ENCODE data around the gene GTSE1. TPM values are rescaled to one million over a fixed set of nuclear protein-coding genes. Genes with fewer than 3 reads are reported as not detected.
"Not testable (repeated sequence)": the region's sequence is repeated elsewhere in the genome, so short reads cannot be mapped to it uniquely, and the experiment has no call there.

GTSE1 gene, protein sequence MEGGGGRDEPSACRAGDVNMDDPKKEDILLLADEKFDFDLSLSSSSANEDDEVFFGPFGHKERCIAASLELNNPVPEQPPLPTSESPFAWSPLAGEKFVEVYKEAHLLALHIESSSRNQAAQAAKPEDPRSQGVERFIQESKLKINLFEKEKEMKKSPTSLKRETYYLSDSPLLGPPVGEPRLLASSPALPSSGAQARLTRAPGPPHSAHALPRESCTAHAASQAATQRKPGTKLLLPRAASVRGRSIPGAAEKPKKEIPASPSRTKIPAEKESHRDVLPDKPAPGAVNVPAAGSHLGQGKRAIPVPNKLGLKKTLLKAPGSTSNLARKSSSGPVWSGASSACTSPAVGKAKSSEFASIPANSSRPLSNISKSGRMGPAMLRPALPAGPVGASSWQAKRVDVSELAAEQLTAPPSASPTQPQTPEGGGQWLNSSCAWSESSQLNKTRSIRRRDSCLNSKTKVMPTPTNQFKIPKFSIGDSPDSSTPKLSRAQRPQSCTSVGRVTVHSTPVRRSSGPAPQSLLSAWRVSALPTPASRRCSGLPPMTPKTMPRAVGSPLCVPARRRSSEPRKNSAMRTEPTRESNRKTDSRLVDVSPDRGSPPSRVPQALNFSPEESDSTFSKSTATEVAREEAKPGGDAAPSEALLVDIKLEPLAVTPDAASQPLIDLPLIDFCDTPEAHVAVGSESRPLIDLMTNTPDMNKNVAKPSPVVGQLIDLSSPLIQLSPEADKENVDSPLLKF
- 7.9 TPM for polyA plus RNA-seq (ENCODE audit: insufficient read length)

DNA sequence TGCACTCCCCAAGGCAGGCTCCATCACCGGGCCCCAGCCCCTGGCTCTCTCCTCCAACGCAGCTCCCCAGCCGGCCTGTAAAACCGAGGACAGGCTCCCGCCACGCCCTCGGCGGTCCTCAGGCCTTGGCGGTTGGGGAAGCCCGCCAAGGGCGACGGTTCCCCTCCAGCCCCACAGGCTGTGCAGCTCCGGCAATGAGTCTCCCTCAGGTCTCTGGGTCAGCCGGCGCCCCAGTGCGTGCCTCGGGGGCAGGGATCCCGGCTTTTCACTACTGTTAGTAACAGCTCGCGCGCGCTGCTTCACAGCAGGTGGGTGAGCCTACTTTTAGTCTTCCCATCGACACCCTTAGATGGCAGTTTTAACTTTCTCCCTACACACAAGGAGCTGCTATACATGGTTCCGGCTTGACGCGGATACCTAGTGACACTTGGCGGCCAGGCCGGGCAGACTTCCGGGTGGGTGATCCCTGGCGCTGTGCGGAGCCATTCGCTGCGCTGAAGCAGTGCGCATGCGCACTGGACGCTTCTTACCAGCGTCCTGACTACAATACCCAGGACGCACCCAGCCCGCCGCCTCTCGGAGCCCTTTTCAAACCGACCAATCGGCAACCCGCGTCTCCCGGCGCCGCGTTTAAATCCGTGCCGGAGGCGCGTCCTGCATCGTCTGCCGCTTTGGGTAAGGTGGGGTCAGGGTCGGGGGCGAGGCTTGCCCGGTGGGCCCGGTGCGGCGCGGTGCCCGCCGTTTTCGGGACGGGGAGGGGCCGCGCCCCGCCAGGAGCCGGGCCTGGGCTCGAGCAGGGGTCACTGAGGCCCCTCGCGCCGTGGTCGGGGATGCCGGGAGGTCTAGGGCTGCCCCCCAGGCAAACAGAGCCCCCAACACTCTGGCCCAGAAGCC lies at the start of gene GTSE1:
GTSE1 (plus strand) TSS at position 614 of the 894 bp plus-strand sequence. CDS start 531 bp downstream, outside the sequence.
- DNase-seq, result peak; percentile 99

DNA sequence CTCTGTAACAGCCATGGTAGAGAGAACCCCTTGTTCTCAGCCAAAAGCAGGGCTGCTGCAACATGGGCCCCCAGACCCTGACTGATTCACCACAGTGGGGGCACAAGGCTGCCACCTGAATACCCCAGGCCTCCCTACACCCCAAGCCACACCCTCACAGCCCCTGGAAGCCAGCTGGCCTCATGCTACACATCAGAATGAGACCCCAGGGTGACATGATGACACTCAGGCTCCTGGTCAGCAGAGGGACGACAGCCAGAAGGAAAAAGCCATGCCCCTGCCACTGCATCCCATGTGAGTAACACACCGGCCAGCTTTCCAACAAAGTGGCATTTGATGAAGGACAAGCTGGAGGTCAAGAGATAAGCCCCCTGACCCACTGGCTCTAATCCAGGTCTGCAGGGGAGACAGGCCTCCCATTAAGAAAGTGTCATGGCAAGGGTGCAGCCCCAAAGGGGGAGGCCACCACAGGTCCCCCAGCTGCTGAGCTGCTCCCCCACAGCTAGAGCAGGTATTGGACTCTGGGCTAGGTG lies 49.2 kb upstream of the GTSE1 start:
- no peak for DNase-seq

DNA sequence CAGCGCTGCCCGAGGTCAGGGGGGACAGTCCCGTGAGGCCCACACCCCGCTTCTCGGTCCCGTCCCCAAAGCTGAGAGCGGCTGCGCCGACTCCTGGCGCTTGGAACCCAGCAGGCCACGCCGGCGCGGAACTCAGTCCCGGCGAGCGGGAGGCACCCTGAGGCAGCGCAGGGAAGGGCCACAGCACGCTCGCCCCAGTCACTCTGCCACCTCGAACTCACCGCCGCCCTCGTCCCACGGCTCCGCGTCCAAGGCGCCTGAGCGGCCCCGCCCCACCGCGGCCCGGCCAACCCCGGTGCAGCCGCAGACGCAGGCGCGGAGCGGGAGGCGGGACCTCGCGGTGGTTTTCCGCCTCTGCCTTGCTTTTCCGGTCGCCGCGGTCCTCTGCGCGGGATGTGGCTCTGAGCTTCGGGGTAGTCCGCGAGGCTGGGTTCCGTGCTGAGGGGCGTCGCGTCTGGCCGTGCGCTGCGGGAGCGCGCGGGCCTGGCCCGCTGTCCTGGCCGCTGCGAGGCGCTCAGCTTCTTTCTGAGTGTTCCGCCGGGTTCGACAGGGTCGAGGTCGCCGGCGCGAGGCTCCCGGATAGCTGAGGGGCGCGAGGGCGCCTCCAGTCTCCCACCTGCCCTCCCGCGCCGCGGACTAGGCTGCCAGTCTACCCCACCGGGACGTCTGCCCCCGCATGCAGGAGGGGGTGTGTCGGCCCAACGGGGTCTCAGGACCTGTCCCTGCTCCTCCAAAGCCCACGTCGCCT lies 46.5 kb upstream of the GTSE1 start, which contains the start of gene CDPF1:
CDPF1 (minus strand) TSS at position 259 of the 748 bp plus-strand sequence. CDS start 2,009 bp downstream, outside the sequence.
- DNase-seq, result peak; percentile 92

DNA sequence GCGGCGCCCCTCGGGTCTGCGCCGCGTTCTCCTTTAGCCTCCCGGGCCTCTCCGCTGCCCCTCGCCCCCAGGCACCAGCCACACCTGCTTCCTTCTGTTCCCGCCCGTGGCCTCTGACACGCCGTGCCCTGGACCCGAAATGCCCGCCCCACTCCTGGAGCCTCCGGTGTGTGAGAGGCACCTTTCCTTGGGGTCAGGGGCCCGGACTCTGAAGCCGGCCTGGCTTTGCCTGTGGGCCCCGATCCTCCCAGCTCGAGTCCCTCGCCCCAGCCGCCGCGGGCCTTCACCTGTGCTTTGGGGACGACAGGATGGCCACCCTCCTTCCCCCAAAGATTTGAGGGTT lies 45.9 kb upstream of the GTSE1 start:
- DNase-seq, result no peak

DNA sequence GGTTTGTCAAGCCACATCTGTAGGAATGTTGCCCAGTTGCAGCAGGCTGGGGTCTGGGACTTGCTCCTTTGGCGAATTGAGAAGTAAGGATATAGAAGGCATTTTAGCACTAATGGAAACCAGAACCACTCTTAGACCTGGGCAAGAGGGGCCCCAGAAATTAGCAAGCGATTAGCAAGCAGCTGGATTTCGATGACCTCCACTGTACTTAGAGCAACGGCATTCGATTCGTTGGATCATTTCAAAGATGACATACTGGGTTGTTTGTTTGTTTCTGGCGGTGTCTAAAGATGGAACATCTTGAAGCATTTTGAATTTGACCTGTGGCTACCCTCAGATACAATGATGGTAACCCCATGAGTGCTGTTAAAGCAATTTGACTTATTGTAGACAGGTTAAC lies 45.4 kb upstream of the GTSE1 start:
- DNase-seq, result no peak

DNA sequence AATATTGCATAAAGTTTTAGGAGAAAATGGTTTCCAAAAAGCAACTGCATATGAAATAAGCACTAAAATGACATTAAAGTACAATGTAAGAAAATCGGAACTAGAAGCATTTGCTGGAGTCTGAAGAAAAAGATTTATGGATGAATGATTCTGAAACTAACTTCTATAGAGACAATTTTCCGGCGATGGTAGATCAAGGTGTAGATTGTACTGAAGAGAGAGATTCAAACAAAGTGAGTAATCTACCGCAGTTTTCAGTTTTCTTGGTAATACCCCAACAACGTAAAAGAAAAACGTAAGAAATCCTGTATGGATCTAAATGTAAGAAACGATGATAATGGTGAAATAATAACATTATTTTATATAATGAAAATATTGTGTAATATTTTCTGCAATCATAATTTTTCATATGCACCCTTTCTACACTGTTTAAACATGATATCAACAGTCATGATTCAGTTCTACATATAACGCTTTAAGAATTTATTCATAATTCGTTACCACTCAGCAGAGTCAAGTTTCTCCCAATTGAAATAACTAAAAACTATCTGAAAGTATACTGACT lies 44.8 kb upstream of the GTSE1 start:
- DNase-seq, result no peak

DNA sequence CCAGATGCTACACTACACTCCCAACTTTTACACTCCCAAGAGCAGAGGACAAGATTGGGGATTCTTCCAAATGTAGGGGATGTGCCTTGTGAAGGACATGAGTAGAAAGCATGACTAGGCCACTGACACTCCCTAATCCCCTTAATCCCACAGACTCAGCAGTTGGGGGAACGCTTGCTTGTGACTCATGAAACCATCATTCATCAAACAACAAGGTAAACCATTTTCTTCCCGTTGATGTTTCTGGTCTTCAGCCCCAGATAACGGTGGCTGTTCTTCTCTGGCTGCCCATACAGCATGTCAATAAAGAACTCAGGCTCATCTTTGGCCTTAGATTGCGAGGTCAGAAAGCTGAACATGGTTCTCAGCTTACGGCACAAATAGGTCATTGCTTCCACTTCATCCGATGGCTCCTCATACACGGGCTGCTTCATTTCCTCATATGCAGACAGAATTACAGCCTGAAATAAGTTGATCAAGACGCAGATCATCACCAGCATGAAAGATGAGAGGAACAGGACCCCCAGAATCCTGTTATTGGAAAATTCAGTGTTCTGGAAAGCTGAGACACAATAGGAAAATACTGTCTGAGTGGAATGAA lies 40.2 kb upstream of the GTSE1 start:
- no peak for DNase-seq

DNA sequence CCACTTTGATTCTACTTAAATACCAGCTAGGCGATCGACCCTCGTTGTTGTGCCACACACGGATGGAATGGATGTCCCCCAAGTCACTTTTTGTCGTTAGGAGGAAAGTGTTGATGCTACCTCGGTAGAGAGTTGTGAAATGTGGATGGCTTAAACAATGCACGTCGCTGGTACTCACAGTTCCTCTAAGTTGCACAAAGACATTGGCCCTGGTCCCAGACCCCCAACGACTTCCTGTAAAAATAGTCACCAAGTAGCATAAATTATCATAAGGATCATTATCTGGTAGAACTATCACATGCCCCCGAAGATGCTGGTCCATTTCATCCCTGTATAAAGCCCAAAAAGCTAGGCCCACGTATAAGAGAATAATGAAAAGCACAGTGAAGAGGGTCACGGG lies 37.3 kb upstream of the GTSE1 start:
- no peak for DNase-seq

DNA sequence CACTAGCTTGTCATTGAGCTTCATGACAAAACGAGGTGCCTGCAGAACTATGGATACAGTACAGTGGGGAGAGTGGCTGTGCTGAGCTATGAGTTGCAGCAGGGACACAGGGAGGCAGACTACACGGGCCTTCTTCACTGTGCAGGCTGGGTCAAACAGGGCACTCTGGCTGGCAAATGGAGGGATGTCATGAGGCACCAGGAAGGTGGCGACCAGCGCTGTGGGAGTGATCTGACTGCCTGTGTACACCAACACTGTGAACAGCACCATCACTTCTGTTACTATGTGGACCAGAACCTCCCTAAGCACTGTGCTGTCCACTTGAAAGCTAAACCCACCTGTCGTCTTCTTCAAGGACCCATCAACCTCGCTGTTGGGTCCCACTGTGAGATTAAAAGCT lies 36.6 kb upstream of the GTSE1 start:
- DNase-seq, result no peak

DNA sequence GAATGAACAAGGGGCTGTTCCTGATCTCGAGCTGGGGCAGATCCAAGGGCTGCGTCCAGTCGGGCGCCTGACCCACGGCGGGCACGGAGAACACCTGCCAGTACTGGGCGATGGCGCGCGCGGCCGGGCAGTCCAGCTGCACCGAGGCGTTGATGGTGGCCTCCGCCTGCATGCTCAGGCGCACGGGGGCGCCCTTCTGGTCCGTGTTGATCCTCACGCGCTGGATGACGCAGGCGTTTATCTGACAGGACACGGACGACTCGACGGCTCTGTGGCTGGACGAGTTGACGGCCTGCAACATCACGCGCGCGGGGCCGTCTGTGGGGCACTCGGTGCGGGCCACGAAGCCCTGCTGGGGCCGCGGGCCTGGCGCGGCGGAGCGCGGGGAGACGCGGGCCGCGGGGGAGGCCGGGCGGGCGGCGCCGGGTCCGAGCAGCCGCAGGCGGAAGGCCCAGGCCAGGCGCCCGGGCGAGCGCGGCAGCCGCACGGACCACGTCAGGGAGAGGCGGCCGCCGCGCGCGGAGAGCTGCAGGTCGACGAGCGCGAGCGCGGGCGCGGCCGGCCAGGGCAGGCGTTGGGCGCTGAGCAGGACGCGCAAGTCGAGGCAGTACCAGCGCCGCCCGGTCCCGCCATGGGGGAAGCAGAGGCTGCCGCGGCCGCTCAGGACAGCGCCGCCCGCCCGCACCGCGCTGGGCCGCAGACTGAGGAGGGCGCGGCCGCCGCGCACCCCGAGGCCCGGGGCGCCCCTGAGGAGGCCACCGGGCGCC lies 34.0 kb upstream of the GTSE1 start:
- DNase-seq, result no peak

DNA sequence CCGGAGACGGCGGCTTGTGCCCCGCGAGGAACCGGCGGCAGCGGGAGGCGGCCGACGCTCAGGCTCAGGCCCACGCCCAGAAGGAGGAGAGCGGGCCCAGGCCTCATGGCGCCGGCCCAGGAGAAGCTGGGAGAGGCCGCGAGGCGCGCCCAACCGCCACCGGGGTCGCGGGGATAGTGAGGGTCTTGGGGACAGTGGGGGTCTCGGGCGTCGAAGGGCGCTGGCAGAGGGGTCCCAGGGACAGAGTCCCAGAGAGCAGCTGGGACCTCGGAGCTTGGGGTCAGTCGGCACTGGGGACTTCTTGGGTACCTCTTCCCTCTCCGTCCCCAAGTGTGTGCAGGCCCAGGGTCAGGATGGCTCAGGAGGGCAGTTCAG lies 33.5 kb upstream of the GTSE1 start, which contains the start of gene PKDREJ:
PKDREJ (minus strand) TSS at position 128 of the 375 bp plus-strand sequence; CDS start at position 107, 21 bp downstream.
- no peak for DNase-seq

DNA sequence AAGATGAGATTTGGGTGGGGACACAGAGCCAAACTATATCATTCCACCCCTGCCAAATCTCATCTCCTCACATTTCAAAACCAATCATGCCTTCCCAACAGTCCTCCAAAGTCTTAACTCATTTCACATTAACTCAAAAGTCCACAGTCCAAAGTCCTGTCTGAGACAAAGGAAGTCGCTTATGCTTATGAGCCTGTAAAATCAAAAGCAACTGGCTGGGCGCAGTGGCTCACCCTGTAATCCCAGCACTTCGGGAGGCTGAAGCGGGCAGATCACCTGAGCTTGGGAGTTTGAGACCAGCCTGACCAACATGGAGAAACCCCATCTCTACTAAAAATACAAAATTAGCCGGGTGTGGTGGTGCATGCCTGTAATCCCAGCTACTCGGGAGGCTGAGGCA lies 32.1 kb upstream of the GTSE1 start:
- DNase-seq, result not testable (repeated sequence)

DNA sequence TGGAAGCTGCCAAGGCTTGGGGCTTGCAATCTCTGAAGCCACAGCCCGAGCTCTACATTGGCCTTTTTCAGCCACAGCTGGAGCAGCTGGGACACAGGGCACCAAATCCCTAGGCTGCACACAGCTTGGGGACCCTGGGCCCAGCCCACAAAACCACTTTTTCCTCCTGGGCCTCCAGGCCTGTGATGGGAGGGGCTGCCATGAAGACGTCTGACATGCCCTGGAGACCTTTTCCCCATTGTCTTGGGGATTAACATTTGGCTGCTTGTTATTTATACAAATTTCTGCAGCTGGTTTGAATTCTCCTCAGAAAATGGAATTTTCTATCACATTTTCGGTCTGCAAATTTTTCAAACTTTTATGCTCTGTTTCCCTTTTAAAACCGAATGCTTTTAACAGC lies 31.0 kb upstream of the GTSE1 start:
- not testable (repeated sequence) for DNase-seq

DNA sequence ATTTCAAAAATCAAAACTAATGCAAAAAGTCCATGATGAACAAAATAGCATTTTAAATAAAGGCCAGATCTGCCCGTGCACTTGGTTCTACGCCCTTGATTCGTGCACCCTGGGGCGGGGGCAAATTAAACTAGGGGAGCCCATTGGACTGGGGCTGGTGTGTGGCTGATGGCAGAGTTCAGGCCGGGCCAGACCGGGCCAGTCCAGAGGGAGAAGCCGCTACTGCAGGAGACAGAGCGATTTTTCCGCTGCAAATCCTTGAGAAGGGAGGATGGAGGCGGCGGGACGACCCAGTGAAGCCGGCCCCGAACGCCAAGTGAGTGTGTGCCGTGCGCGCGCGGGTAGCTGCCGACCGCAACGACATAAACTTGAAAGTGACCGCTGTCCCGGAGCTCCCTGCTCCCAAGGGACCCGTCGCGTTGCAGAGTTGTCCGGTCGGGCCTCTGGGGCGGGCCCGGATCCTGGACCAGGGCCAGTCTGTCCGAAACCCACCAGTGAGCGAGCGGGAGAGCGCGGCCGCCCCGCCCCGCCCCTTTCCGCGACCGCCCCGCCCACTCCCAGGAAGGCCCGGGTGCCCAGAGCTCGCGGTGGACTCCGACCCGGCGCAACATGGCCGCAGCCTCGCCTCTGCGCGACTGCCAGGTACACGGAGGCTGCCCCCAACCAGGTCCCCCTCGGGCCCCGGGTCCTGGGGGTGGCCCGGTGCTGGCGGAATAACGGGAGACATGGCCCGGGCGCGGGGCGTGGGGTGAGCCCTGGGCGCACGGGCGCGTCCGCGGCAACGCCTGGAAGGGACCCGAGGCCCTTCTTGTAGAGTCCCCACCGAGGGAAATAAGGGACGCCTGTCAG lies 29.0 kb upstream of the GTSE1 start, which contains the start of gene TTC38:
TTC38 (plus strand) TSS at position 578 of the 849 bp plus-strand sequence; CDS start at position 610, 32 bp downstream.
- peak; percentile 89 for DNase-seq

DNA sequence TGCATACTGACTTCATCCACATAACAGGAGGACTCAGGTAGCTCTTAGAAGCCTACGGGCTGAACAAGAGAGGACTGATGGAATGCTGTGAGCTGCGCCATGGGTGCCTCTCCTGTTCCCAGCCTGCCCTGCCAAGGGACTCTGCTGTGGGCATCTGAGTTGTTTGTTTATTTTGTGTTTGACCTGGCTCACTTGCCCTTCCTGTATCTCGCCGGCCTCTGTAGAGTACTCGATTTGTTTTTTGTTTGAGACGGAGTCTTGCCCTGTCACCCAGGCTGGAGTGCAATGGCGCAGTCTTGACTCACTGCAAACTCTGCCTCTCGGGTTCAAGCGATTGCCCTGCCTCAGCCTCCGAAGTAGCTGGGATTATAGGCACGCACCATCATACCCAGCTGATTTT lies 27.1 kb upstream of the GTSE1 start:
- DNase-seq, result no peak

DNA sequence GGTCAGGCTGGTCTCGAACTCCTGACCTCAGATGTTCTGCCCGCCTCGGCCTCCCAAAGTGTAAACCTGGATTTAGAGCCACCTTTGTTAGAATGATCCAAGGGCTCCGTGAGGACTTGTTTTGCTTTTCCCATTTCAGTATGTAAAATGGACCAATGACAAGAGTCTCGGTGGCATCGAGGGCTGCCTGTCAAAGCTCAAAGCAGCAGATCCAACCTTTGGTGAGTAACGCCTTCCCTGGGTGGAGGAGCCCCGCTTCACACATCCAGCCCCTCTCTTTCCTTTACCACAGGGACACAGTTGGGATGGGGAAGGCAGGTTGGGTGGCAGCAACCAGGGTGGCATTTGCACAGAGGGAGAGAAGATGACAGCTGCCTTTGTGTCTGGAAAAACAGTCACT lies 24.5 kb upstream of the GTSE1 start:
- DNase-seq, result no peak

DNA sequence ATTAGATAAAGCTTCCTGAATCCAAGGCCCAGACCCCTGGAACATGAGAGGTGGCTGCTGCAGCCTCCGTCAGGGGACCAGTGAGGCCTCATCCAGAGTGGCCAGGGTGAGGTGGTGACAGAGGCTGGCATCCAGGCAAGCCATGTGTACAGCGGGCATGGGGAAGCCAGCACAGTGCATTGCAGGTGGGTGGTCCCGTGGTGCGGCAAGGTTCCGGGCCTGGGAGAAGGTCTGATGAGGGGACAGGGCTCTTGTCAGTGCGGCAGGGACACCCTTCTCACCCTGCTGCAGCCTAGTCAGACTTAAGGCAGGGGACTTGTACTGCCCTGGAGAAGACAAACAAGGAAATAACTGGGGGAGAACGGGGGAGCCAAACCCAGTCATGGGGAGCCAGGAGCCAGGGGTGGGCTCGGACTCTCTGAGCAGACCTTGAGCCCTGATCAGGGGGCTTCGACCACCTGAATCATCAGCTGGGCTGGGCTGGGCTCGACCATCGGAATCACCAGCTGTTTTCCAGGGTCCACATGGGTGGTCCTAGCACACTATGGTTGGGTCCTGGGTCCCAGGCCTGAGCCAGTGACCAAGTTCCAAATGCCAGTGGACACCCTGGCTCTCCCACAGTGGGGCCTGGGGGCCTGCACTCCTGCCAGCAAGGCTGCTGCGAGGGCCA lies 23.8 kb upstream of the GTSE1 start:
- no peak for DNase-seq

DNA sequence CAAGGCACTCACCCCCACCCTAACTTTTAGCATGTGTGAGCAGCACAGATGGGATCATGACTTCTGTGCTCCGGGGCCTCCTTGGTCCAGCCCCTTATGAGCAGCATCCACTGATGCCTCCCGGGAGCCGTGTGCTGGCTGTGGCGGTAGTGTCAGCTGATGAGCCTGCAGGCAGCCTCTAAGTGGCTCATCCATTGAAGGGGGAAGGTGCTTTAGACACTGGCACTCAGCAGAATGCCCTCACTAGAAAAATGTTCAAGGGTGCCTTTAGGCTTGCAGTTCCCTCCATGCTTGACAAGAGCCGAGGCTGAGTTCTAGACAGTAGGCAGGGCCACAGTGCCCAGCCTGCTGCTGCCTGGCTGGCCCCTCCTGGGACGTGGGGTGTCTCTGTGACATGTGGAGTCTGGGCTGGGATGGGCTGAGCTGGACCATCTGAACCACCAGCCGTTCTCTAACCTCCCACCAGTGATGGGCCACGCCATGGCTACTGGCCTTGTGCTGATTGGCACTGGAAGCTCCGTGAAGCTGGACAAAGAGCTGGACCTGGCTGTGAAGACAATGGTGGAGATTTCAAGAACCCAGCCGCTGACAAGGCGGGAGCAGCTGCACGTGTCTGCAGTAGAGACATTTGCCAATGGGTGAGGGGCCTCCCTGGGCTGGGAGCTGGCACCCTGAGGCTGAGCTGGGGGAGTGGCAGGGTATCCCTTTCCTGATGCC lies 23.1 kb upstream of the GTSE1 start:
- DNase-seq, result no peak

All from hindlimb muscle (tissue), 1 donor.